HFF-Myc (cell line): ENCODE results near the gene TMEM121B.

ENCODE experiments used
- DNase-seq: peaks from one replicate; pipeline ENCODE4 v3.0.0-alpha.2; 2011; ENCODE audit warnings: low read depth; ENCODE audit errors: extremely low read depth
- H3K4me3 ChIP-seq: replicated peaks from 2 replicates; pipeline ENCODE4 v1.5.1; 2011; ENCODE audit warnings: low read depth, mild to moderate bottlenecking, control low read depth, low read length
- TF ChIP-seq, protein P1 (sequence below): IDR thresholded peaks from 2 replicates; pipeline ENCODE4 v1.5.1; 2012; ENCODE audit warnings: mild to moderate bottlenecking, low read depth, low read length, control low read depth; ENCODE audit errors: missing control alignments

The TMEM121B gene

DNA sequence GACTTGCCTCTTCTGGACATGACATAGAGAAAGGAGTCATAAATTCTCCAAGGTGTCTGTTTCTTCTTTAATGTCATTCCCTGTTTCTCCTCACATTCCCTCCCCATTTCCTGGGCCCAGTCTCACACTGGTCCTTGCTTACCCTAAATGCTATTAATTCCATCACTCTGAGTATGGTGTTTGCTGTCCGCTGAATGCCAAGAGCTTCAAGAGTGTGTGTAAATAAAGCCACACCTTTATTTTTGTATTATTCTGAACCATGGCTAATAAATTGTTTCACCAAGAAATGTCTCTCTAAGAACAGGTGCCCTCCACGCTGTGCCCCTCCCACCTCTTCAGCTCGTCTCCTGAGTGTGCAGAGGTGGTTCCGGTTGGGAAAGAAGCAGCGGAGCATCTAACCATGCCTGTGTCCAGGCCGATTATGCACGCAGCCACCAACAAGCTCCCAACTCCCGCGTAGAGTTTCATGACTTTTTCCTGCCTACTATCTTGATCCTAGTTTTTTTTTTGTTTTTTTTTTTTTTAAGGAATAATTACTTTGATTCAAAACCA, 8.6 kb downstream of the TMEM121B start:
- no peak for DNase-seq
- TF ChIP-seq, protein P1, sequence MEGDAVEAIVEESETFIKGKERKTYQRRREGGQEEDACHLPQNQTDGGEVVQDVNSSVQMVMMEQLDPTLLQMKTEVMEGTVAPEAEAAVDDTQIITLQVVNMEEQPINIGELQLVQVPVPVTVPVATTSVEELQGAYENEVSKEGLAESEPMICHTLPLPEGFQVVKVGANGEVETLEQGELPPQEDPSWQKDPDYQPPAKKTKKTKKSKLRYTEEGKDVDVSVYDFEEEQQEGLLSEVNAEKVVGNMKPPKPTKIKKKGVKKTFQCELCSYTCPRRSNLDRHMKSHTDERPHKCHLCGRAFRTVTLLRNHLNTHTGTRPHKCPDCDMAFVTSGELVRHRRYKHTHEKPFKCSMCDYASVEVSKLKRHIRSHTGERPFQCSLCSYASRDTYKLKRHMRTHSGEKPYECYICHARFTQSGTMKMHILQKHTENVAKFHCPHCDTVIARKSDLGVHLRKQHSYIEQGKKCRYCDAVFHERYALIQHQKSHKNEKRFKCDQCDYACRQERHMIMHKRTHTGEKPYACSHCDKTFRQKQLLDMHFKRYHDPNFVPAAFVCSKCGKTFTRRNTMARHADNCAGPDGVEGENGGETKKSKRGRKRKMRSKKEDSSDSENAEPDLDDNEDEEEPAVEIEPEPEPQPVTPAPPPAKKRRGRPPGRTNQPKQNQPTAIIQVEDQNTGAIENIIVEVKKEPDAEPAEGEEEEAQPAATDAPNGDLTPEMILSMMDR = no peak
- no peak overlapping the region for H3K4me3 ChIP-seq

GRCh38 chr22:17110791-17111550, 10.2 kb downstream of the TMEM121B start:
- DNase-seq = no peak
- TF ChIP-seq, protein P1 = no peak
- no peak overlapping the region for H3K4me3 ChIP-seq

DNA sequence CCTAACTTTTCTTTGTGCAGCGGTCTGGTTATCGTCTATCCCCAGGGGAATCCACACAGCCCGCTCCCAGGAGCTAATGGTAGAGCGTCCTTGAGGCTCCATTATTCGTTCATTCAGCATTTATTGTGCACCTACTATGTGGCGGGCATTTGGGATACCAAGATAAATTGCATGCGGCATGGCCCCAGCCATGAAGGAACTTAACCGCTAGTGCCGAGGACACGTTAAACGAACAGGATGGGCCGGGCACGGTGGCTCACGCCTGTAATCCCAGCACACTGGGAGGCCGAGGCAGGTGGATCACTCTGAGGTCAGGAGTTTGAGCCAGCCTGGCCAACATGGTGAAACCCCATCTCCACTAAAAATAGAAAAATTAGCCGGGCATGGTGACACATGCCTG, 11.2 kb downstream of the TMEM121B start:
- TF ChIP-seq, protein P1 = no peak
- DNase-seq = no peak
- H3K4me3 ChIP-seq = no peak overlapping the region

DNA sequence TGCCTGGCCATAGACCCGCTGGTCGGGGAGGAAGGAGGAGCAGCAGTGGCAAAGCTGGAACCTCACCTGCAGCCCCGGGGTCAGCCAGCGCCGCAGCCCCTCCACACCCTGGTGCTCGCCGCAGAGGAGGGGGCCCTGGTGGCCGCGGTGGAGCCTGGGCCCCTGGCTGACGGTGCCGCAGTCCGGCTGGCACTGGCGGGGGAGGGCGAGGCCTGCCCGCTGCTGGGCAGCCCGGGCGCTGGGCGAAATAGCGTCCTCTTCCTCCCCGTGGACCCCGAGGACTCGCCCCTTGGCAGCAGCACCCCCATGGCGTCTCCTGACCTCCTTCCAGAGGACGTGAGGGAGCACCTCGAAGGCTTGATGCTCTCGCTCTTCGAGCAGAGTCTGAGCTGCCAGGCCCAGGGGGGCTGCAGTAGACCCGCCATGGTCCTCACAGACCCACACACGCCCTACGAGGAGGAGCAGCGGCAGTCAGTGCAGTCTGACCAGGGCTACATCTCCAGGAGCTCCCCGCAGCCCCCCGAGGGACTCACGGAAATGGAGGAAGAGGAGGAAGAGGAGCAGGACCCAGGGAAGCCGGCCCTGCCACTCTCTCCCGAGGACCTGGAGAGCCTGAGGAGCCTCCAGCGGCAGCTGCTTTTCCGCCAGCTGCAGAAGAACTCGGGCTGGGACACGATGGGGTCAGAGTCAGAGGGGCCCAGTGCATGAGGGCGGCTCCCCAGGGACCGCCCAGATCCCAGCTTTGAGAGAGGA, 11.9 kb downstream of the TMEM121B start:
- TF ChIP-seq, protein P1 = no peak
- DNase-seq = no peak
- no peak overlapping the region for H3K4me3 ChIP-seq

GRCh38 chr22:17108256-17109112, 12.7 kb downstream of the TMEM121B start:
- no peak for DNase-seq
- no peak overlapping the region for H3K4me3 ChIP-seq
- TF ChIP-seq, protein P1 = no peak

DNA sequence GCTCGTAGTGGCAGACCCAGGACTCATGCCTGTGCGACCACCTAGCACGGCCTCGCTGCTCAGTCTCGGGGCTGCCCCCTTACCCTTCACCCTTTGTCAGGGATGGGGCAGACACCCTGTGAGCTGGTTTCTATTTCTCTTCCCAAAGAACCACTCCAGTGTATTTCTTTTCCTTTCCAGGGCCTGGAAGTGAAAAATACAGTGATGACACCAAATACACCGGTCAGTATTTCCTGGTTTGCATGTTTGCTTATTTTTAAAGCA, 13.7 kb downstream of the TMEM121B start:
- H3K4me3 ChIP-seq = no peak overlapping the region
- TF ChIP-seq, protein P1 = no peak
- DNase-seq = no peak
